Transverse colon (tissue), 4 donors: ENCODE data around the gene ZDHHC14. TPM values are rescaled to one million over a fixed set of nuclear protein-coding genes. Genes with fewer than 3 reads are reported as not detected.

Source experiments
- DNase-seq: peaks from one replicate; pipeline ENCODE4 v3.0.0-alpha.2; 2019
- H3K27ac ChIP-seq, 4 donors: fragments of 200-600 bp; sonication (generic); 2 replicates each; pipeline ENCODE4 v1.5.1; 2016 to 2018; ENCODE audit warnings: inconsistent platforms in 4 of 4
- H3K27me3 ChIP-seq: fragments of 200-600 bp; sonication (generic); 2 replicates; pipeline ENCODE4 v1.5.1; 2017; ENCODE audit warnings: inconsistent platforms
- H3K36me3 ChIP-seq, 4 donors: fragments of 200-600 bp; sonication (generic); 2 replicates each; pipeline ENCODE4 v1.5.1; 2017 to 2019; ENCODE audit warnings: inconsistent platforms in 4 of 4
- H3K4me1 ChIP-seq, 4 donors: fragments of 200-600 bp; sonication (generic); 2 replicates each; pipeline ENCODE4 v1.5.1; 2017 to 2020; ENCODE audit warnings: inconsistent platforms in 4 of 4
- H3K4me3 ChIP-seq, 4 donors: fragments of 200-600 bp; sonication (generic); 1 replicate in 1 of 4; 2 replicates in 3 of 4; pipeline versions ENCODE4 v1.5.1 to v1.6.1; 2017 to 2019; ENCODE audit warnings: inconsistent platforms in 4 of 4
- H3K9me3 ChIP-seq, 2 donors: fragments of 200-600 bp; sonication (generic); 2 replicates each; pipeline ENCODE4 v1.5.1; 2017 to 2019; ENCODE audit warnings: inconsistent platforms in 2 of 2
- EP300 ChIP-seq: sonication (generic); formaldehyde crosslinking; IDR thresholded peaks from one replicate; pipeline ENCODE4 v1.6.1; 2017; ENCODE audit warnings: antibody characterized with exemption, low read depth
- POLR2A ChIP-seq: fragments of 450-650 bp; IDR thresholded peaks from one replicate; pipeline ENCODE4 v1.6.1; 2016; ENCODE audit warnings: antibody characterized with exemption, mild to moderate bottlenecking, moderate library complexity
- POLR2AphosphoS5 ChIP-seq, 3 donors: sonication (generic); formaldehyde crosslinking; IDR thresholded peaks; one replicate each; pipeline ENCODE4 v1.6.1; 2016; ENCODE audit warnings: antibody characterized with exemption in 3 of 3
- WGBS, 2 donors: methylation state at CpG; one replicate each; pipeline ENCODE4 v1.1.5; 2018; ENCODE audit warnings: low coverage in 1 of 2; 5-methylcytosine and 5-hydroxymethylcytosine counted together
- in situ Hi-C, 4 donors: fragments of 200-750 bp; cut with MboI; loops; one replicate each; pipeline versions ENCODE4 v1.15.0 to v1.15.1; 2017; ENCODE audit warnings: low sequenced_read_pairs in 3 of 4, low pct_ligation_motif_present in 1 of 4, low pct_unique_long_range_greater_than_20kb in 1 of 4
- intact Hi-C: fragments of 100-400 bp; cut with DNase I; formaldehyde crosslinking; loops from one replicate; pipeline ENCODE4 v1.15.1; 2023; ENCODE audit warnings: low total_unique reads
- total RNA-seq, 4 donors: library from RNA; depleted of rRNA; stranded (reverse); fragments of >200 nt; gene quantifications; one replicate each; pipeline ENCODE4 v1.1.0, GENCODE V29; 2016
- TF ChIP-seq, protein P1 (sequence below), 5 experiments: fragments of 200-600 bp in 3 of 5; fragments of 450-650 bp in 2 of 5; sonication (generic) in 3 of 5; IDR thresholded peaks; 1 replicate in 2 of 5; 2 replicates in 3 of 5; pipeline ENCODE4 v1.5.1; 2016 to 2017; ENCODE audit warnings: antibody characterized with exemption in 5 of 5, inconsistent platforms in 3 of 5, mild to moderate bottlenecking in 2 of 5, moderate library complexity in 1 of 5

Gene ZDHHC14
- total RNA-seq, 4 donors from 2014 or later: 10.2 to 16.5 (median 12.5) TPM

DNA sequence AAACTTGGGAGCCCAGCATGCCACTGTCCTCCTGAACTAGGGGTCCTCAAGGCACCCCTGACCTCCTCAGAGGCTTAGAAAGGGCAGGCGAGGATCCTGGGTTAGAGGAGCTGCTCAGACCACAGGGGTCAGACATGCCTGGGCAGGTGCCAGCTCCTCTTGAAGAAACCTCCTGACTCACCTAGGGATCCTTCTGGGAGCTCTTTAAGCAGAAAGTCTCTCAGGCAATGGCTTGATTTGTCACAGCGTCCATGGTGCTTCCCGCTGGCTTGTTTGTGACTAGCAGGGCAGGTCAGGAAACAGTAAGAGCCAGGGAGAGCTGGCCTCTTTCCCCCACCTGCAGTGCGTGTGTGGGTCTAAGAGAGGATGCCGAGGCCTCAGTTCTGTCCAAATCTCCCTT is 267.6 kb downstream of the ZDHHC14 start:
- 90% methylated on average over 5 of the region's 5 CpGs; no CpG with 5 or more reads in 1 of the 2 donors for WGBS, 2 donors
- in situ Hi-C loops (no loop called here), intact Hi-C loops (no loop called here)
- DNase-seq: no peak
- H3K4me1 ChIP-seq: no peaks in the 10 kb centered on the region
- TF ChIP-seq, protein P1, sequence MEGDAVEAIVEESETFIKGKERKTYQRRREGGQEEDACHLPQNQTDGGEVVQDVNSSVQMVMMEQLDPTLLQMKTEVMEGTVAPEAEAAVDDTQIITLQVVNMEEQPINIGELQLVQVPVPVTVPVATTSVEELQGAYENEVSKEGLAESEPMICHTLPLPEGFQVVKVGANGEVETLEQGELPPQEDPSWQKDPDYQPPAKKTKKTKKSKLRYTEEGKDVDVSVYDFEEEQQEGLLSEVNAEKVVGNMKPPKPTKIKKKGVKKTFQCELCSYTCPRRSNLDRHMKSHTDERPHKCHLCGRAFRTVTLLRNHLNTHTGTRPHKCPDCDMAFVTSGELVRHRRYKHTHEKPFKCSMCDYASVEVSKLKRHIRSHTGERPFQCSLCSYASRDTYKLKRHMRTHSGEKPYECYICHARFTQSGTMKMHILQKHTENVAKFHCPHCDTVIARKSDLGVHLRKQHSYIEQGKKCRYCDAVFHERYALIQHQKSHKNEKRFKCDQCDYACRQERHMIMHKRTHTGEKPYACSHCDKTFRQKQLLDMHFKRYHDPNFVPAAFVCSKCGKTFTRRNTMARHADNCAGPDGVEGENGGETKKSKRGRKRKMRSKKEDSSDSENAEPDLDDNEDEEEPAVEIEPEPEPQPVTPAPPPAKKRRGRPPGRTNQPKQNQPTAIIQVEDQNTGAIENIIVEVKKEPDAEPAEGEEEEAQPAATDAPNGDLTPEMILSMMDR (IDR thresholded peaks at IDR 0.05): no peak
- no peak for TF ChIP-seq POLR2AphosphoS5 (IDR thresholded peaks at IDR 0.05)
- no peak for TF ChIP-seq POLR2A
- TF ChIP-seq EP300: no peak
- no peaks in the 10 kb centered on the region for H3K27me3 ChIP-seq
- H3K36me3 ChIP-seq: no peaks in the 10 kb centered on the region
- no peak overlapping the region for H3K4me3 ChIP-seq
- no peak overlapping the region for H3K27ac ChIP-seq
- no peaks in the 10 kb centered on the region for H3K9me3 ChIP-seq

DNA sequence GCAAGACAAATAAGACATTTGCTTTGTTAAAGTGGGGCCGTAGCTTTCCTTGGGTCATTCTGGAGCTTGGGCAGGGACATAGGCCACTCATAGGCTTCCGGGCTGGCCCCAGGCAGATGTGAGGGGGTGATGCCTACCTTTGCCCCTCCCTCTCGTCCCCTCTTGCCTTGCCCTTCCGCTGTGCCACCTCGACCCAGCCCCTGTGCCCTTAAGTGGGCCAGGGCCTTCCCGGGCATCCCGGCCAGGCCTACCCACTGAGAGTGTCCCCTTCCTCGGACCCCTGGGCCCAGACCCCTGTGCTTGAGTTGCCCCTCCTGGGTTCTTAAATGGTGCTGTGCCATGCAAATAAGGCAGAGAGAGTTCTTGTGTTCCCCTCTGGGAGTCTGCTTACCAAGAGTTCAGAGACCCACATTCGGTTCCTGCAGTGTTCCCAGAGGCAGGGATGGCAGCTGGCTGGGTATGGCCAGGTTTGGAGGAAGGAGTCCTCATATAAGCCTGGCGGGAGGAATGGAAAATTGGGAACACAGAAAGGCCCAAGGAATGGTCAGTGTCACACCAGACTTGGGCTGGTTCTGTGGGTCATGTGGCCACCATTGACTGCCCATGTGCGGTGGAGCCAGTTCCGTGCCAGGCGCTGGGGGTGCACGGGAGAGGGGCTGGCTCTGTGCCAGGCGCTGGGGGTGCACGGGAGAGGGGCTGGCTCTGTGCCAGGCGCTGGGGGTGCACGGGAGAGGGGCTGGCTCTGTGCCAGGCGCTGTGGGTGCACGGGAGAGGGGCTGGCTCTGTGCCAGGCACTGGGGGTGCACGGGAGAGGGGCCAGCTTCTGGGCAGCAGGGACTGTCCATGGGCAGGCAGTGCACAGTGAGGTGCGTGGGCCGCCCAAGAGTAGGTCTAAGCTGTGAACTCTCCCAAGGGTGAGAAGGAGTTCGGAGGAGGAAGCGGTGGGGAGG is 268.6 kb downstream of the ZDHHC14 start:
- TF ChIP-seq EP300 (no peak), POLR2AphosphoS5 (IDR thresholded peaks at IDR 0.05) (no peak)
- TF ChIP-seq, protein P1 (IDR thresholded peaks at IDR 0.05): no peak
- no peak for DNase-seq
- Histone ChIP-seq H3K27ac (no peak overlapping the region), H3K9me3 (no peaks in the 10 kb centered on the region), H3K4me3 (no peak overlapping the region), H3K4me1 (no peaks in the 10 kb centered on the region), H3K27me3 (no peaks in the 10 kb centered on the region), H3K36me3 (no peaks in the 10 kb centered on the region)
- in situ Hi-C loops (no loop called here), intact Hi-C loops (no loop called here)
- 74 to 91% methylated on average over 6 to 23 of the region's 25 CpGs for WGBS, 2 donors

DNA sequence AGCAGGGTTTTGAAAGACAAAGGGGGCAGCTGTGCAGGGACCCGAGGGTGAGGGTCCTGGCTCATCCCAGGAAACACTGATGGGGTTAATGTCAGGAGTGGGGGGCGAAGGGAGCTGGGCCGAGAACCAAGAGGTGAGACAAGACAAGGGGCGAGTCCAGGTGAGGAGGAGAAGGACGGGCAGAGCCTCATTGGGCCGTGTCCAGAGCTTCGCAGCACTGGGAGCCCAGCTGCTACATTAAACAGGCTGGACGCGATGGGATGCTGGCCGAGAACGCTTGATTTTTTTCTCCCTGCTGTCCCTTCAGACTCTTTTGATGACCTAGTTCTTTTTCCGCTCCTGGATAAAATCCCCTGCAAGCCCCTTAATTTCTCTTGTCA is 269.3 kb downstream of the ZDHHC14 start:
- intact Hi-C loops: no loop called here
- 57 to 59% methylated on average over 7 to 12 of the region's 12 CpGs for WGBS, 2 donors
- Histone ChIP-seq H3K27ac (no peak overlapping the region), H3K4me1 (no peaks in the 10 kb centered on the region), H3K27me3 (no peaks in the 10 kb centered on the region), H3K36me3 (no peaks in the 10 kb centered on the region), H3K9me3 (no peaks in the 10 kb centered on the region), H3K4me3 (no peak overlapping the region)
- in situ Hi-C loops: no loop called here
- TF ChIP-seq EP300: no peak
- TF ChIP-seq, protein P1 (IDR thresholded peaks at IDR 0.05): no peak
- TF ChIP-seq POLR2AphosphoS5 (IDR thresholded peaks at IDR 0.05): no peak
- no peak for TF ChIP-seq POLR2A
- no peak for DNase-seq

DNA sequence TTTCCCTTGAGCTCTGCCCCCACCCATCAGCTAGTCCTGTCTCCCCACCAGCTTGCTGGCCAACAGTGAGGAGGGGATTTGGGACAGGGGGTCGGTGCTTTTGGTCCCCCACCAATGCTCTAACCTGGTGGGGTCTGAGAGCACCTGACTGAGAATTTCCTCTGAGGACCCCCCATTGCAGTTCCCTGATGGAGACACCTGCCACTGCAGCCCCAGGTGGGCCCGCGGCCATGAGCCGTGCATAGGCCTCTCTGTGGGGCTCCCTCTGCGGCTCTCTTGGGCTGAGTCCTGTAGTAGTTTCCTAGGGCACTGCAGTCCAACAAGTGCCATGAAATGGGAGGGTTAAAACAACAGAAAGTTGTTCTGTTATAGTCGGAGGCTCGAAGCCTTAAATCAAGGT is 269.8 kb downstream of the ZDHHC14 start:
- Histone ChIP-seq H3K36me3 (no peaks in the 10 kb centered on the region), H3K4me1 (no peaks in the 10 kb centered on the region), H3K27ac (no peak overlapping the region), H3K27me3 (no peaks in the 10 kb centered on the region), H3K4me3 (no peak overlapping the region), H3K9me3 (no peaks in the 10 kb centered on the region)
- intact Hi-C loops: no loop called here
- no peak for DNase-seq
- TF ChIP-seq, protein P1 (IDR thresholded peaks at IDR 0.05): no peak
- TF ChIP-seq POLR2AphosphoS5 (IDR thresholded peaks at IDR 0.05) (no peak), POLR2A (no peak), EP300 (no peak)
- WGBS, 2 donors: 94% methylated on average over 7 of the region's 7 CpGs; no CpG with 5 or more reads in 1 of the 2 donors
- in situ Hi-C loops: no loop called here
